GM12878 (cell line): ENCODE results near the gene CTSE. TPM values are rescaled to one million over a fixed set of nuclear protein-coding genes. Genes with fewer than 3 reads are reported as not detected.
"Not testable (repeated sequence)": the region's sequence is repeated elsewhere in the genome, so short reads cannot be mapped to it uniquely, and the experiment has no call there.

ENCODE experiments used
- ATAC-seq: fragments of 200-7000 bp; cut with Tn5 transposase; 3 replicates; pipeline ENCODE4 v1.9.1; 2020; ENCODE audit warnings: mild to moderate bottlenecking, moderate library complexity
- BruUV-seq: library from RNA; stranded (reverse); fragments of 400-500 nt; replicated peaks from 2 replicates; lab custom pipeline; 2021; lab: Mats Ljungman, UMichigan
- CTCF ChIA-PET: fragments of 300-600 bp; sonication (Branson Sonifier 250); formaldehyde crosslinking; extraction: SDS; loops from one replicate; lab custom pipeline; 2021; ENCODE audit warnings: inconsistent platforms; lab: Yijun Ruan, JAX
- POLR2A ChIA-PET: fragments of 350-600 bp; formaldehyde crosslinking; extraction: SDS; loops from one replicate; lab custom pipeline; 2021; ENCODE audit warnings: inconsistent platforms; lab: Charles Lee
- RAD21 ChIA-PET: fragments of 300-600 bp; sonication (Branson Sonifier 250); formaldehyde crosslinking; loops from one replicate; lab custom pipeline; 2023; ENCODE audit warnings: antibody characterized with exemption; ENCODE audit not compliant: unreplicated experiment; lab: Charles Lee
- SMC1A ChIA-PET: fragments of 300-600 bp; sonication (Branson Sonifier 250); formaldehyde crosslinking; loops from one replicate; lab custom pipeline; 2023; ENCODE audit not compliant: unreplicated experiment, uncharacterized antibody; lab: Charles Lee
- DNase-seq: peaks from one replicate; pipeline ENCODE4 v3.0.0-alpha.2; 2011; ENCODE audit warnings: low read depth, low spot score
- FAIRE-seq: peaks from 3 replicates; lab custom pipeline; 2011; peaks lifted over from hg19 to GRCh38; lab: Jason Lieb, UNC
- H2AFZ ChIP-seq: 2 replicates; pipeline ENCODE4 v1.6.0; 2011; ENCODE audit warnings: low read depth, low read length, control low read depth; ENCODE audit not compliant: control insufficient read depth
- H3K27ac ChIP-seq: 2 replicates; pipeline ENCODE4 v1.5.1; 2011; ENCODE audit warnings: control low read depth; ENCODE audit not compliant: control insufficient read depth, insufficient read depth
- H3K27me3 ChIP-seq, 2 experiments: replicated peaks in 1 of 2; 2 replicates each; pipeline versions ENCODE4 v1.6.0 to v1.6.1; 2011; ENCODE audit warnings: low read length in 1 of 2; ENCODE audit not compliant: control insufficient read depth in 2 of 2, insufficient read depth in 2 of 2
- H3K36me3 ChIP-seq, 2 experiments: 2 replicates each; pipeline ENCODE4 v1.5.1; 2011; ENCODE audit warnings: low read length in 1 of 2; ENCODE audit not compliant: control insufficient read depth in 2 of 2, insufficient read depth in 2 of 2
- H3K4me1 ChIP-seq: 2 replicates; pipeline ENCODE4 v1.6.1; 2011; ENCODE audit warnings: mild to moderate bottlenecking, low read length, moderate library complexity, mixed read lengths; ENCODE audit not compliant: control insufficient read depth, insufficient read depth
- H3K4me2 ChIP-seq: 2 replicates; pipeline ENCODE4 v1.6.0; 2011; ENCODE audit warnings: control low read depth; ENCODE audit not compliant: control insufficient read depth, insufficient read depth
- H3K4me3 ChIP-seq: fragments of 200-600 bp; sonication (generic); 2 replicates; pipeline ENCODE4 v1.5.1; 2016
- H3K79me2 ChIP-seq: 2 replicates; pipeline ENCODE4 v1.6.0; 2011; ENCODE audit warnings: low read length; ENCODE audit not compliant: control insufficient read depth, insufficient read depth
- H3K9ac ChIP-seq: 2 replicates; pipeline ENCODE4 v1.8.0; 2011; ENCODE audit warnings: low read length, control low read depth, mixed read lengths; ENCODE audit not compliant: control insufficient read depth, insufficient read depth
- H3K9me3 ChIP-seq: replicated peaks from 3 replicates; pipeline ENCODE4 v1.5.1; 2011; ENCODE audit warnings: mild to moderate bottlenecking, low read length; ENCODE audit not compliant: control insufficient read depth, insufficient read depth
- H4K20me1 ChIP-seq: 2 replicates; pipeline ENCODE4 v1.6.0; 2011; ENCODE audit not compliant: control insufficient read depth, insufficient read depth
- BCL3 ChIP-seq: IDR thresholded peaks from 2 replicates; pipeline ENCODE4 v1.6.1; 2011; ENCODE audit warnings: borderline replicate concordance, low read depth, mild to moderate bottlenecking, moderate library complexity, low read length; ENCODE audit not compliant: insufficient read depth, poor library complexity, severe bottlenecking
- CBX3 ChIP-seq: fragments of 200-600 bp; sonication (generic); IDR thresholded peaks from 2 replicates; pipeline ENCODE4 v1.6.1; 2016; ENCODE audit warnings: low read depth, borderline replicate concordance
- CEBPZ ChIP-seq: fragments of 150-350 bp; IDR thresholded peaks from 2 replicates; pipeline ENCODE4 v1.6.1; 2016; ENCODE audit warnings: low read depth, low read length
- HDAC6 ChIP-seq: fragments of 200-600 bp; sonication (generic); IDR thresholded peaks from one replicate; pipeline ENCODE4 v1.8.0; 2017; ENCODE audit warnings: antibody characterized with exemption; ENCODE audit not compliant: unreplicated experiment
- POU2F2 ChIP-seq: IDR thresholded peaks from 3 replicates; pipeline ENCODE4 v1.6.1; 2011; ENCODE audit warnings: low read depth, mild to moderate bottlenecking, low read length, borderline replicate concordance
- TBL1XR1 ChIP-seq: IDR thresholded peaks from 2 replicates; pipeline ENCODE4 v1.6.1; 2012; ENCODE audit warnings: low read depth, low read length, improper control_type of control experiment
- WGBS: methylation state at CpG from one replicate; pipeline ENCODE4 v1.1.6; 2016; ENCODE audit warnings: low lambda C conversion rate; ENCODE audit not compliant: insufficient replicate concordance, insufficient coverage; ENCODE audit errors: missing lambda C conversion rate; 5-methylcytosine and 5-hydroxymethylcytosine counted together
- in situ Hi-C: fragments of 300-500 bp; cut with MboI; formaldehyde crosslinking; loops from 9 replicates; pipeline ENCODE4 v1.14.3; 2018; ENCODE audit warnings: mixed read lengths
- intact Hi-C: fragments of 100-400 bp; cut with micrococcal nuclease; formaldehyde crosslinking; loops from one replicate; pipeline ENCODE4 v1.14.2; 2022; ENCODE audit not compliant: unreplicated experiment
- polyA plus RNA-seq, 11 experiments: library from polyadenylated mRNA; depleted of rRNA in 4 of 11; unstranded in 6 of 11; stranded (reverse) in 5 of 11; fragments of >200 nt; fragmentation: Nextera tagmentation in 4 of 11; fragmentation: Illumina TruSeq in 1 of 11; extraction: Ambion mirVana in 4 of 11; extraction: Trizol in 1 of 11; gene quantifications; 1 replicate in 1 of 11; 2 replicates in 10 of 11; pipeline versions ENCODE4 v1.2.1 to v1.2.3, GENCODE V29; 2011 to 2016; ENCODE audit warnings: inconsistent platforms in 2 of 11, missing spikeins in 2 of 11, low read depth in 1 of 11
- total RNA-seq, 4 experiments: library from RNA; depleted of rRNA in 3 of 4; stranded (reverse); fragments of >200 nt in 3 of 4; fragmentation: Illumina TruSeq in 1 of 4; extraction: Trizol in 1 of 4; gene quantifications; 2 replicates each; pipeline versions ENCODE4 v1.2.1 to v1.2.3, GENCODE V29; 2013 to 2021

CTSE gene
- total and polyA plus RNA-seq, 10 of the 15 experiments (the other 5 are each of a cell fraction or from before 2014, with no cell fraction given): 0.26 TPM; not detected in 9

GRCh38 chr1:205998457-205999241 lies 25.0 kb downstream of the CTSE start:
- POLR2A ChIA-PET: no interaction called here
- in situ Hi-C loops: no loop called here

GRCh38 chr1:205996641-205997040 lies 27.1 kb downstream of the CTSE start:
- H2AFZ ChIP-seq, H3K36me3 ChIP-seq, in situ Hi-C loops, H3K27me3 ChIP-seq, H4K20me1 ChIP-seq, POLR2A ChIA-PET, FAIRE-seq, H3K79me2 ChIP-seq, ATAC-seq, H3K9ac ChIP-seq, intact Hi-C loops, DNase-seq, H3K4me2 ChIP-seq, H3K9me3 ChIP-seq, H3K4me1 ChIP-seq, BruUV-seq, H3K27ac ChIP-seq, RAD21 ChIA-PET, H3K4me3 ChIP-seq: not testable (repeated sequence)
- CTCF ChIA-PET: interaction anchor here (0.6 to 1.8 kb wide), 3 partner anchors 13 to 19 kb away, joined by 3 to 7 read pairs (median 4); no protein-coding TSS in a partner anchor
- SMC1A ChIA-PET: interaction anchor here (0.6 to 0.8 kb wide), 2 partner anchors 11 to 91 kb away, joined by 3 read pairs; no protein-coding TSS in a partner anchor
- WGBS: 84% methylated on average over 1 of the region's 1 CpG

More at GRCh38 chr1:205998457-205999241, 25.0 kb downstream of the CTSE start:
- ATAC-seq (no peak), DNase-seq (no peak), FAIRE-seq (no peak)
- Histone ChIP-seq H3K79me2 (no peaks in the 10 kb centered on the region), H3K9me3 (no peaks in the 10 kb centered on the region; the same call in 2 of the 3 replicates), H2AFZ (no peak overlapping the region), H3K9ac (no peak overlapping the region), H3K36me3 (no peaks in the 10 kb centered on the region), H3K27me3 (peaks cover 1 to 2% of the 10 kb centered on the region in 2 experiments; a peak in 2 of 4 replicates), H4K20me1 (no peaks in the 10 kb centered on the region), H3K4me2 (no peak overlapping the region), H3K27ac (no peak overlapping the region), H3K4me3 (no peak overlapping the region), H3K4me1 (peaks cover 6% of the 10 kb centered on the region)
- RAD21 ChIA-PET: interaction anchor here (0.7 to 1.7 kb wide), 4 partner anchors 14 to 108 kb away, joined by 3 to 5 read pairs (median 3); no protein-coding TSS in a partner anchor
- BruUV-seq: no TSS peak
- TF ChIP-seq CBX3: no peak
- TF ChIP-seq HDAC6: no peak
- TF ChIP-seq TBL1XR1: no peak
- TF ChIP-seq CEBPZ: no peak
- no peak for TF ChIP-seq BCL3
- TF ChIP-seq POU2F2: no peak
- intact Hi-C loops: no loop called here
- SMC1A ChIA-PET: interaction anchor here (0.8 to 1.1 kb wide), 3 partner anchors 13 to 110 kb away, joined by 3 to 4 read pairs (median 3); no protein-coding TSS in a partner anchor
- 61% methylated on average over 13 of the region's 13 CpGs for WGBS
- CTCF ChIA-PET: interaction anchor here (1.0 to 2.7 kb wide), 7 partner anchors 9 to 110 kb away, joined by 3 to 10 read pairs (median 4); no protein-coding TSS in a partner anchor
